GM21367 (cell line): ENCODE results near the gene ADCY1.

Experiments
- ATAC-seq: cut with Tn5 transposase; IDR thresholded peaks from one replicate; pipeline ENCODE4 v1.9.1; 2021; ENCODE audit not compliant: unreplicated experiment

Gene ADCY1

DNA sequence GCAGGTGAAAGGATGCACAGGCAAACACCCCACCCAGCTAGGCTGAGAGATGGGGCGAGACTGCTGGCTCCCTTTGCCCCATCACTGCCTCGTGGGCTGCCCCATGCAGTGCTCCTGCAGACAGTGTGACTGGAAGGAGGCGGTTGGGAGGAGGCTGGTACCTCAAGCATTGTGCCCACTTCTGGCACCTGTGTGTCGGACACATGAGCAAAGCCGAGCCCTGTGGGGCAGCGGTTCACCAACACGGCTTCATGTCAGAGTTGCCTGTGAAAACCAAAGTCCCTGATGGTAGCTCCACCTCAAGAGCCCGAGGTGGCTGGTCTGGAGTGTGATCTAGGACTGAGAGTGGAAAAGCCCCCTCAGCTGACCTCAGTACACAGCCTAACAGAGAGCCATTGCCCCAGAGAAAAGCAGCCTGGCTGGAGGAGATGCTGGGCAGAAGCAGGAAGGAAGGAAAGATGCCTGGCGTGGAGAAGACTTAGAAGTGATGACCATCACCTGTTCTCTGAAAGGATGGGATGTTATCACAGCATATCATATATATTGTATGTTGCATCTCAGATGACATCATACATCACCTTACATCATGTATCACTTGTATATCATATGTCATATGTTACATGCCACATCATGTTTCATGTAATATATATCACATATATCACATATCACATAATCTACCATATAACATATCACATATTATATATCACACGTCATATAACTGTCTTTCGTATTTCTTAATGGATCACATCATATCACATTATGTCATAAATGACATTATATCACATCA, 75.6 kb downstream of the ADCY1 start:
- ATAC-seq, result no peak

DNA sequence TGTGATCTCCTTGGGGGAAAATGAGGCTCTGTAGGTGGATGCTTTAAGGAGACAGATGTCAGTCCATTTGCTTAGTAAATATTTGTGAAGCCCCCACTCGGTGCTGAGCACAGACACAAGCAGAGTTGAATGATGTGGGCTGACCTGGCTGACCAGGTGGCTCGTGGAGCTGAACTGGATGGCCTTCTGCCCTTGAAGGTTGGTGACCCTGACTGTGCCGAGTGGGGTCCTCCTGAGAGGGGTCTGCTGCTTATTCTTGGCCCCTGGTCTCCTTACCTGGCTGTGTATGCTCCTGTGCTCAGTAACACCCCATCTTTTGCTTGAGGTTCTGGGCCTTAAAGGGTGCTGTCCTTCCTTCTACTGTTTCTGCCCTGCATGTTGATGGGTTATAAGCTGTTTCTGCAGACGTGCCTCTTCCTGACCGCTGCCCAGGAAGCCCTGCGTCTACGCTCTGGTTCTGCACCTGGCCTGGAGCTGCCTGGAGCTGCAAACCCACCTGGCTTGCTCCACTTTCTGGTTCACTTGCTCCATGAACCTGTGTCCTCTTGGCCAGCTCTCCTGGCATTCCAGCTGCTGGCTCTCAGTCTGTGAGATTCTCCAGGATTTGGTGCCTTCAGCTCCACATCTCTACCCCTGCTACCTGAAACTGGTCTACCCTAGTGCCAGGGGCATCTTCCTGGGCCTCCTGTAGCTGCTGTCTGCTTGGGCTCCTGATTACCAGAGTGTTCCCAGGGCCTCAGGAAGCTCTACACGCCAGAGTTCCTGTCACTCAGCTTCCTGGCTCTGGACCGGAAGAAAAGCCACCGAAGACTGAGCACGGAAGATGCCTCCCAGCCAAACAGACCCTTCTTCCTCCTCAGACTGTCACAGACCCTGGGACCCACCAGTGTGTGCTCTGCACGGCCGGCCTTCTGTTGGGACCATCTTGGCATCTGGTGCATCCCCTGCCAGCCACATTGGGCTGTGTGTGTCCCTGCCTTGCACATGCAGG, 76.5 kb downstream of the ADCY1 start:
- ATAC-seq, result no peak

DNA sequence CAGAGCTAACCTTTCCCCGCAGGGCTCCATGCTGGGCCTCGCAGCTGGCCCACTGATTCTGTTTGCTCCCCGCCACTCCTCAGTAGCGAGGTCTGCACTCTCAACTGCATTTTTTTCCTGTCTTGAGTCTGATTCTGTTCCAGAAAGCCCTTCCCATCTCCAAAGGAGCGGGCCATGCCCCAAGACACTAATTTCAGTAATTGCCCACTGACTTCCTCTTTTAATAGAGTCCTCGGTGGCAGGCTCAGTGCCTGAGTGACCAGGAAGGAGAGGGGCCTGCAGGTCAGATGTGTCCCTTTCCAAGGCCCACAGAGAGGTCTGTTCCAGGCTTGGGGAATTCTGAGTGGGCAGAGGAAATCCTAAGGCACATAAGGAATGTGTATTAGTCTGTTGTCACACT, 77.4 kb downstream of the ADCY1 start:
- no peak for ATAC-seq

DNA sequence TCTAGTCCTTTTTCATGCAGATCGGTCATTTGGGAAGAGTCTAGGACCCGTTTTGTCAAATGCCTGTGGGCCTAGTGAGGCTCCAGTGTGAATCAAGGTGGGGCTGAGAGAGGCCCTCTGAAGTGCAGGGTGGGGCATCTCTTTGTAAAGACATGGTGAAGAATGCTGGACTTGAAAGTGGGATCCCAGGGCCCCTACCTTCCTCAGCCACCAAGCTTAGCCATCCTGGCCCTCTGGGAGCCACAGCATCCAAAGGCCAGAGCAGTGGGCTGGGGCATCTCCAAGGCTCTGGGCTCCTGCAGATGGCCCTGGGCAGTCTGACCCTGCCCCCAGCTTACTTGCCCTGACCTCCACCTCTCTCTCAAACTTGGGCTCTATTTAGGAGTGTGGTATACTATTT, 78.5 kb downstream of the ADCY1 start:
- no peak for ATAC-seq

DNA sequence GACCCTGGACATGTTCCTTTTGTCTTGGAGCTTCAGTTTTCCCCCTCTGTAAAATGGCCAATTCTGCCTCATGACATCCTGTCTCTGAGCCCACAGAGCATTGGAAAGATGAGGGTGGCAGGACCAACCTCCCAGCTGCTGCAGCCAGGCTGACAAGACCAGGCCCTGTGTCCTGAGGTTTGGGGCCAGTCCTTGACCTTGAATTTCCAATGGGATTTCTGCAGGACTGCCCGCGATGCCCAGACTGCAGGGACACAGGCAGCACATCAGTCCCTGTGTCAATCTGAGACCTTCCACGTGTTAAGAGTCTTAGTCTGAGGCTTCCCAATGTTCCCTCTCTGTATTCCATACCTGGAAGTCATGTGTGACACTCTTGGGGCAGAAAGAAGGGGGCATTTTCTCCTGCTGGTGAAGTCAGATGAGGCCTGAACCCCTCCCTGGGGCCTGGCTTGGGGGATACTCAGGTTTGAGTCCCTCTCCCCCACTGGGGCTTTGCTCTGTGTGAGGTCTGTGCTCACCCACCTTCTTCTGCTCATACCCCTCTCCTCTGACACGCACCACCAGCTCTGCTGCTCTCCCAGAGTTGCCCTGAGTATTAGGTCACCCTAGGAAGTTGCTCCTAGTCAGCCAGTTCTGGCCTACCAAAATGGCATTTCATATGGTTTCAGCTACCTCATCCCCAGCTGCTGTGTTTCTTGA, 79.2 kb downstream of the ADCY1 start:
- no peak for ATAC-seq

DNA sequence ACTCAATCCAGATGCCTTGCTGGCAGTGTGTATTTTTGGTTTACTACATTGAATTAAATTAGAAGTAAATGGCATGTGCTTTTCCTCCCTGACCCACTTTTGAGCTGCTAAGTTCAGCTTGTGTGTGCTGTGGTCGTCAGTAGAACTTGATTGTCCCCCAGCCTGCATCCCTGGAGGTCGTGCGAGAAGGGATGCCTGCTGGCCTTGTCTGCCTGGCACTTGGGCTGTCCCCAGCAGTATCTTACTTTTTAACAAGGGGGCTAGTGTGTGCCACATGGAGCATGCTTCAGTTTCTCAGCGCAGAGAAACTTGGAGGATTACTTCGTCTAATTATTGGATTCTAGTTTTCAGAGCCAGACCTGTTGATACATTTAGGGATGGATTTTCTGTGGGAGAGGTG, 80.2 kb downstream of the ADCY1 start:
- no peak for ATAC-seq

DNA sequence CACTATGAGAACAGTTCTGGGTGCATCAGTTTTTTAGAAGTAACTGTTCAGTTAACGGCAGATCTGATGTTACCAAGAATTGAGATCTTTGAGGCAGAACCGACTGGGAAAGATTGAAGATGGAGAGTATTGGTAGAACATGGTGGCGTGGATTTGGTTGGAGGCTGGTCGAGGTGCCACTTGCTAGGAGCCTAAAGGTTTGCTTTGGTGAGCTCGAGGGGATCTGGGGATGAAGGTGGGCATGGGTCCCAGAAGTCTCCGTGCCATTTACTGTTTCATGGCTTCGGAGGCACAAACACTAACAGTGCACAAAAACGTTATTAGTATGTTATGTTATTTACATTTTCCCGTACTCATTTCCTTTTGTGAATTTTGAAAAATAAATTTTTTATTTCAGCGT, 81.4 kb downstream of the ADCY1 start:
- no peak for ATAC-seq

DNA sequence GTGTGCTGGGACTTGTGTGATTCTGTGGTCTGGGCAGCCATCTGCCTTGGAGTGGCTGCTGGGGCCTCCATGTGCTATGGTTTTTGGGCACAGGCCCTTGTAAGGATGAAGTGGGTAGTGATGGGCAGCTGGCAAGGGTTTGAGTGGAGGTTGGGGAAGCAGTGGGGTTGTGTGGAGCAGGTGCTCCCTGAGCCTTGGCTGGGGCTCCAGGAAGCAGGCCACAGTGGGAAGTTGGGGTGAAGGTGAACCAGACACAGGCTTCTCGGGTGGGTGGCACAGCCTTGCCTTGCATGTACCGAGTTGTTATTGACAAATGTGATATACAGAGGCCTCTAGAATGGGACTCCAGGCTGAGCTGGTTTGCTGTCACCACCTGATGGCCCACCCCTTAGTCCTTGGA, 82.3 kb downstream of the ADCY1 start:
- no peak for ATAC-seq

DNA sequence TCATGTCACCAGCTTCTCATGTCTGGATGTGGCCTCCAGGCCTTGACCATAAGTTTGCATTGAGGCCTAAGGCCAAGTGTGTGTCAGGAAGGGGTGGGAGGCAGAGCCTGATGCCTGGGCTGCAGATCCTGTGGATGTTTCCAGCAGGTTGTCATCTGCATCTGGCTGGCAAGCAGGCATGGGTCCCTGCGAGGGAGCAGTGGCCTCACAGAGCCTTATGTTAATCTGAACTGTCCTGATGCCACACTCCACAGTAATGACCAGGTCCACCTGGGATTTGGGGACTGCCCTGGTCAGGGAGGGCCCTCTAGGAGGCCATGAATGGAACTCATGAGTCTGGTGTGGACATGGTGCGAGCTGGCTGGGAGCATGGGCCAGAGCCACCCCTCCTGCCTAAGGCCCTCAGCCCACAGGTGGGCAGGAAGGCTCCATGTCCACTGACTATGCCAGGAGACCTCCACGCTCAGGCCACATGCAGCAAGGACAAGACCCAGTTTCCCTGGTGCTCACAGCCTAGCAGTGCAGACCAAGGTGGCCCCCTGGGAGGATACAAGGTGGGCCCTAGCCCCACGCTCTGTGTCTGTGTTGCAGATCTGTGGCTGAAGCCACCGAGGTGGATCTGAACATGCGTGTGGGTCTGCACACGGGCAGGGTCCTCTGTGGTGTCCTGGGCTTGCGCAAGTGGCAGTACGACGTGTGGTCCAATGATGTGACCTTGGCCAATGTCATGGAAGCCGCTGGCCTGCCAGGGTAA, 83.1 kb downstream of the ADCY1 start:
- no peak for ATAC-seq

DNA sequence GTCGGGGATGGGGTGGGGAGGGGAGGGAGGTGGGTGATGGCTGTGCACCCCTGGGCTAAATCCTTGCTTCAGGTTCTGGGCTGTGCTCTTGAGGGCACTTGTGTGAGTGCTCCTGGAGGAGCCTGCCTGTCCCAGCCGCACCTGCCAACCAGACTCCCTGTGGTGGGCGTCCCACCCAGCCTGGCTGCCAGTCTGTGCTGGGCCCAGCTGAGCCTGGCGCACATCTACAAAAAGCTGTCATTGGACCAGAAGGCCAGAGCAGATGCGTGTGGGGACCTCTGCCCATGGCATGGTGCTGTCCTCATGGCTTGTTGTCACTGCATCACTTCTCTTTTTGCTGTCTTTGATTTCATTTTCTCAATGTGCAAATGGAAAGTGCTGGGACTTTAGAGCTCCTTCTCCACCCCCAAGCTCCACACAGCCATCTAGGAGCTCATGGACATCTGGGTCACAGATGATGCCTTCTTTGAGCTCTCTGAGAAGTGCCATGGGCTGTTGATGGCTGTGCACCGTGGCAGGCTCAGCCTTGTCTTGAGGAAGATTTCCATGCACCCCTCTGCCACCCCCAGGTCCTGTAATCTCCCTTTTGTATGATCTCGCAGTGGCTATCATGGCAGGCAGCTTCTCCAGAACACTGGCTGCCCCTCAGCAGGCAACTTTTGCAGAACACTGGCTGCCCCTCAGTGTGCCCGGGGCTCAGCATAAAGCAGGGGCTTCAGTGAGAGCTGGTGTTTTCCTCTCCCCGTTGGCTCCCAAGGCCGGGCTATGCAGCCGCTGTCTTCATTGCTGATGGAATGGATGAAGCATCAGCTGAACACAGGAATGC, 83.9 kb downstream of the ADCY1 start:
- ATAC-seq, result no peak

DNA sequence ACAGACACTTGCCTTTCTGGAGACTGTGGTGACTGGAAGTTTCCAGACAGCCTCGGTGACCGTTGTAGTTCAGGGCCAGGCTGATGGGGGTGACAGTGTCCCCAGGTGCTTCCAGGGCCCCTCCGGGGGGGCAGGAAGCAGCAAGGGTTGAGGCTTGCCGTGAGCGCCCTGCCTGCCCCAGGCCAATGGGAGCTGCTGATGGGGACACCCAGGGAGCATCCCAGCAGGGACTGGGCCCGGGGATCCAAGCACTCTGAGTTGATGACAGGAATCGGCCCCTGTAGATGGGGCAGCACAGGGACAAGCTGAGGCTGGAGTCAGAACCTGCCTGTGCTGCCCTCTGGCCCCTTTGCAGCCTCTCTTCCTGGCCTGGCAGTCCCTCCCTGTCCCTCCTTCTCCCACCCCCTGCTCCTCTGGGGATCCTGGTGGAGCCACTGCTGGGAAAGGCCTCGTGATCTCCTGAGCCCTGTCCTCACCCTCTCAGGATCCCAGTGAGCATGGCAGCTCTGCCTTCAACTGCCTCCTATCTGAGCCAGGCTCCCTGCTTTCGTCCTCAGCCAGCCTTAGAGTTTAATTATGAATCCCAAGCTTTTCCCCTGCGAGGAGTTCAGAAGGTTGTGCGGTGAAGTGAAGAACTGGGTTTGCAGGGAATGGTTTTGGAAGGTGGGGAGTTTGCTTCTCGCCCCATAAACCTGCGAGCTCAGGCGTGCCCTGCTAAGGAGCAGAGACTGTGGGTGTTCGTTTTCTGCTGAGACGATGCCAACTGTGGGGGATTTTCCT, 84.7 kb downstream of the ADCY1 start:
- no peak for ATAC-seq

DNA sequence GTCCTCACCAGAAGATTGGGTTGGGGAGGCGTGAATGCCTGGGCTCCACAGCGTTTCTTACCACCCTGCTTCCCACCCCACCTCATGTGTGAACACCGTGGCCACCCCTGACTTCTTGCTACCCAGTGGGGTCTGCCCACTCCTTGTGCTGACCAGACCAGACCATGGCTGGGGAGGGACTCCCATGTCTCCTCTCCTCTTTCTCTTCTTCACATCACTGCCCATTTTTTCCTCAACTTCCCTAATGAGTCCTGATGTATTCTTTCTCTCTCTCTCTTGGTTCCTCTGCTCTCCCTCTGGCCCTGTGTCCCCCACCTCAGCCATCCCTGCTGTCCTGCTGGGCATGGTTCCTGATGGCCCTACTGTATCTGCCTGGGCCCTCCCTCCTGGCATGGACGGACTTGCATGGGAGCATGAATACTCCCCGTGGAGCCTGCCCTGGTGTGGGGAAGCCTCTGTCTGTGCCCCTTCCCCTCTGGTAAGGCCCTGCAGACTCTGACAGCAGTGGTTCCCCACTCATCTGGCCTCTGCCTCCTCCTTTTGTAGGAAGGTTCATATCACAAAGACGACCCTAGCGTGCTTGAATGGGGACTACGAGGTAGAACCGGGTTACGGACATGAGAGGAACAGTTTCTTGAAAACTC, 85.5 kb downstream of the ADCY1 start:
- no peak for ATAC-seq

DNA sequence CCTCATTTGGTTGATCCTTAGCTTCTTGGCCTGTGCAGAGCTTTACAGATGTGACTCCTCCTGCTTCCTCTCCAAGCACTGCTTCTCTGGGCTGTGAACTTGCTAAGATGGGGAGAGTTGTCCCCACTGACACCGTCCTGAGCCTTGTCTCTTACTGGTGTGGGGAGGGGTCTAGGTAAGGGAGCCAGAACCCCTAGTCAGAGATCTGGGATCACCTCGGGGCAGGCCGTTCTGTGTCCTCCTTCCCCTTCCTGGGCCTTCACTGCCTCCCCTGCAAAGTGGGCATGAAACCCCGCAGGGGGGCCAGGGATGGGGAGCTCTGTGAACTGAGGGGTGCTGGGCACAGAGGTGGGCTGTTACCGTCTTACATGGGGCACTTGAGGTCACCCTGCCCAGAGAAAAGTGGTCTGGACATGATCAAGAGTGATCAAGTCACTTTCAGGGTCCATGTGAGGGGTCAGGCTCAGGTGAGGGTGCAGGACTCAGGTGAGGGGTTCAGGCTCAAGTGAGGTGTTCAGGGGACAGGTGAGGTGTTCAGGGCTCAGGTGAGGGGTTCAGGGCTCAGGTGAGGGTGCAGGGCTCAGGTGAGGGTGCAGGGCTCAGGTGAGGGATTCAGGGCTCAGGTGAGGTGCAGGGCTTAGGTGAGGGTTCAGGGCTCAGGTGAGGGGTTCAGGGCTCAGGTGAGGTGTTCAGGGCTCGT, 86.2 kb downstream of the ADCY1 start:
- ATAC-seq, result no peak

DNA sequence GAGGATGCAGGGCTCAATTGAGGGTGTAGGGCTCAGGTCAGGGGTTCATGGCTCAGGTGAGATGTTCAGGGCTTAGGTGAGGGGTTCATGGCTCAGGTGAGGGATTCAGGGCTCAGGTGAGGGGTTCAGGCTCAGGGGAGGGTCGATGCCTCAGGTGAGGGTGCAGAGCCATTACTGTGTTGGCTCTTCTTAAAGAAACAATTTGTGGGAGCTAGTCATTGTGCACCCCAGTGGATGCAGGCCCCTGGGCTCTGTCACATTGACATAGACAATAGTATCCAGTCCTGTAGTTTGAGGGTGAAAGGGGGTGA, 86.7 kb downstream of the ADCY1 start:
- ATAC-seq, result no peak

DNA sequence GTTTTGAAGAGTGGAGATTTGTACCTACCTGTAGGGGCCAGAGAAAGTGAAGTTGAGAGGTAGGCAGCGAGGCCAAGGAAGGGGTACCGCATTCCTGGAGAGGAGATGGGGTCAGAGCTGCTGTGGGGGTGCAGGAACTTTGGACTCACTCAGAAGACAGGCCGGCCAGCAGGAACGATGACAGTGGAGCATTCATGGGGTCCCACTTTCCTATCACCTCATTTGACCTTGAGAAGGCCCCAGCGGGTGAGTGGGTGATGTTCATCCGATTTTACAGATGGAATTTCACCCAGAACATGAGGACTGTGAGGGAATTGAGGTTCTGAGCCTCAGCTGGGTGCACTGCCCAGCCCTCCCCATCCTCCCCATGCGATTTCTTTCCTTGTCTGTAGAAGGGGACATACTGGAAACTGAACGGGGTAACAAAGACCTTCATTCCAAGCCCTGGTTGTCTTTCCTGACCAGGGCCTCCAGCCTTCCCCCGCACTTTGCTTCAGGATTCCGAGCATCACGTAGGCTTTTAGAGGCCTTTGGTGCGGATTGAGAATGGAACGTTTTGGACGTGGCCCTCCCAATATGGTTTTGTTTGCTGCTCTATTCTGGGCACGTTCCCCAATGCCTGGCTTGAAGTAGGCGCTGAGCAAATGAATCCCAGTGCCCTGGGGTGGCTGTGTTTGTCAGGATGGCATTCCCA, 87.3 kb downstream of the ADCY1 start:
- ATAC-seq, result no peak

DNA sequence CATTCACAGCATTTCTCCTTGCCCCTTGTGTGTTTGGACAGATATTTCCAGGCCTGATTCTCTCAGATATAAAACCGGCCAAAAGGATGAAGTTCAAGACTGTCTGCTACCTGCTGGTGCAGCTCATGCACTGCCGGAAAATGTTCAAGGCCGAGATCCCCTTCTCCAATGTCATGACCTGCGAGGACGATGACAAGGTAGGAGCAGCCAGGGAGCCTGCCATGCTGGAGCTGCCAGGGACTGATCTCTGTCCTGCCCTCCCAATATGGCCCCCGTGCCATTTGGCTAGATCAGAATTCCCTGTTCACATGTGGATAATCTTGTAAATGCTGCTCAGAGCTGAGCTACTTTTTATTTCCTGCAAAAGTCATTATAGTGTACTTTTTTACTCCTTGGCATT, 87.8 kb downstream of the ADCY1 start:
- no peak for ATAC-seq

DNA sequence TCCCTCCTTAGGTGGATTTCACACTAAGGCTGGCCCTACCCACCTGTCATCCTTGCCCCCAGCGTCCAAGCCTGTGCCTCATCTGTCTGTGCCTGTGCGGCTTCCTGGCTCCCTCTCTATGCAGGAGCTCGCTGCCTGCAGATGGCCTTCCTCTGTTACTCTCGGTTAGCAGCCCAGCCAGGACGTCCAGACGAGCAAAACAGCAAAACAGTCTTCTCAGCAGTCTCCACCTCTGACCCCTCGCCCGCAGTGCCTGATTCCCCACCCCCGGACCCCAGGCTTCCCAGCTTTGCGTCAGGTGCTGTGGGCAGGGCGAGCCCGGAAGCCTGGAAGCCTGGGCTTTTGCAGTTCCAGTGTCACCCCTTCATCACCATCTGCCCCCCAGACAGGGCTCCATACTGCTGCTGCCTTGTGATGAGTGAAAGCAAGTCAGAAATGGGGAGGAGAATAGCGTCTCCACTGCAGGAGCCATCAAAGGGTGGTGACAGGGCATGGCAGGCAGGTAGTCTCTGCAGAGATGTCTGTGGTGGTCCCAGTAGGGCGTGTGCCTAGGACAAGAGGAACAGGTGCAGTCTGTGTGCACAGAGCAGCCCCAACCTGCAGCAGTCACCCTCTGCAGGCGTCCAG, 88.5 kb downstream of the ADCY1 start:
- no peak for ATAC-seq
